Activated CD8-positive, alpha-beta memory T cell treated with anti-CD3 and anti-CD28 coated beads, Interleukin-2, amount 50 U/mL, for 24 hours (primary cell): Measurements from ENCODE around the gene RORB.

Experiments
- DNase-seq: peaks from one replicate; pipeline ENCODE4 v3.0.0-alpha.2; 2020; ENCODE audit errors: extremely low read depth

Gene RORB

DNA sequence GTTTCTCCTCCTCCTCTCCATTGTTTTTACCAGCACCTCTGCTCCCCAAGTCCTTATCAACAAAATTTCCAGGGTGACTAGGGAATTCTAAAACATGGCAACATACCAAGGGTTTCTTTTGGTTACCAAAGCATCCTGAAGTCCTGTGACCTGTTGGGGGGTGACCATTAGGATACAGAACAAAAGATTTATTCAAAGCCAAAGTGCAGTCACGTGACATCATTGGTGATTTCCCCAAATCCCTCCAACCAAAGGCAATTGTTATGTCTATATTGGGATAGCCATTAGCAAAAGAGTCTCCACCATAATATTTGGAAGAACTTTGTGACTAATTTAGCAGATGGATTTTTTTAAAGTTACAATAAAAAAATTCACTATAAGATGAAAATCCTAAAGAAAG is 222.2 kb downstream of the RORB start:
- no peak for DNase-seq

DNA sequence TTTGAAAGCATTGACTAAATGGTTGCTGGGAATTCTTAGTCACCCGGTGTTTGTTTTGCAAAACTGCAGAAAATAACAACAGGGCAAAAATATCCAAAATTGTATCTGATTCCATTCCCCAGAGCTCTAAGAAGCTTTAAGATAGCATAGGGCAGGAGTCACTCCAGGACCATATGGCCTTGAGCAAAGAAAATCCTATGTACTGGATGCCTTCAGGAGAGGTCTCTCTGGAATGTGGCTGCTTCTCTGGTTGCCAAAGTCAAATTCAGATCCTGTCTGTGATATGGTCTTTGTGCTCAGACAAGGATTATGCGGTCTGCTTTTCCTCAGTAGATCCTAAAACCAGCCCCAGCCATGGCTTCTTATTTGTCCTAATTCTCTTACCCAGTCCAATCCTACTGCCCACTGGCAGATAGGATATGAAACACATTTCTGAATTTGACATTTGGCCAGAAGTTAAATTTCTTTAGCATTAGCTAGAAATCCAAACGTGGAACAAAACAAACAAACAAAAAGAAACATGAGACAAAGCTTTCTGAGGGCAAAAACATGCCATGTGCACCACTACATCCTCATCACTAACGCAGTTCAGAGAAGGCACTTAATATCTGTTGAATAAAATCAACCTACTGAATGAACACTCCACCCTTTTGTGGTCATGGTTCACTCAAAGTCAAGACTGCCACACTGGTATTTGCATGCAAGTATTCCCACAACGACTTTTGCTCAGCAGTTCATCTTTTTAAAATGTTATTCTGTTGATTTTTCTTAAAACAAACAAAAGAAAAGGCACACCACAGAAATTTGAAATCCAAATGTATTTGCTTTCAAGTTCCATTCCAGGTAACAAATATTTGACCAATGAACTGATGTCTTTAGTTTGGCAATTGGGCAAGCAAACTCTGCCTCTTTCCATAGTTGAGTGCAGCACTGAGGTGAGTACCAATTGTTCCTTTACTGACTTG is 224.8 kb downstream of the RORB start:
- no peak for DNase-seq

DNA sequence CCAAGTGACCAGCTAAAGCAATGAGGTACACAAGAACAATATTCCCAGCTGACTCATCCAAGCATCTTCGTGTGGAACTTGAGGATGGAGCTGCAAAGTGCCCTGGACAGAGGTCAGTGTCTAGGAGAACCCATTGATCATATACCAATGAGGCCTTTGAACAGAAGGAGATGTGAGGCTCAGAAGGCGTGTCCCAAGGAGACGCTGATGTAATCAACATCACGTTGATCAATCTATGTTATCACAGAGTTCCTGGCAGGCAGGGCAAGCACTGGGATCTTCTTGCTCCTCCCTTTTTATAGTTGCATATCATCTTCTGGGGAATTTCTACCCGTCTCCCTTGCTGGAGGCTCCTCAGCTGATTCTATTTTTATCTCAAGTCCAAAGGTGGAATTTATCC is 227.2 kb downstream of the RORB start:
- DNase-seq = no peak

DNA sequence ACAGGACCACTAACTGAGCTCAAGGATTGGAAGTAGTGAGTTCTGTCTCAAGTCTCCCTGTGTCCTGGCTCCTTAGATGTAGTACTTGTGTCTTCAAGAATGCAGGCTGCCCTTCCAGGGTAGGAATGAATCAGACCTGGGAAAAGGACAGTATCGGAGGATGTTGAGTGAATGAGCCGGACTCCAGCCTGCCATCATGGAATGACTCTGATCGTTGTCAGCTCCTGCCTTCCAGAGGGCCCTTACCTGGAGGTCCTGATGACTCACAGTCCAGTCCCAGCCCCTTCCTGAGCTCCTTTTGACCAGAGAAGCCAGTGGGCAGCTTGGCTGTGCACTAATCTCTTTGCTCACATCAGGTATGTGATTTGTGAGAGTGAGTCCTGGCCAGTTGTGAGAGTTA is 229.4 kb downstream of the RORB start:
- no peak for DNase-seq

DNA sequence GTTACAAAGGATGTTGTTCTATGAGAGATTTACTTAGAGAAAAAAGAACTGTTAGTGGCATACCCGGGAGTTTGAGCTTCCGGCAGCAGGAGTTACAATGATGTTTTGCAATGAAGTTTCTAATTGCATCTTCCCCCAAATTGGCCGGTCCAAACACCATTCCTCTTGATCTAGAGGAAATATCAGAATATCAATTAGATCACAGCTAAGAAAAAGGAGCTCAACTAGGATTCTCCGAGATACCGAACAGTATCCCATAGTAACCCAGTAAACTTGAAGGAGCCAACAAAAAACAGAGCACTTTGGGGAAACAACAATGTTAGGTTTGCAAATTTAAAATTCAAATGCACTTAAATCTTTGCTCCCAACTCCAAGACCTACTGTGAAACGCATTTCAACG is 231.0 kb downstream of the RORB start:
- no peak for DNase-seq

DNA sequence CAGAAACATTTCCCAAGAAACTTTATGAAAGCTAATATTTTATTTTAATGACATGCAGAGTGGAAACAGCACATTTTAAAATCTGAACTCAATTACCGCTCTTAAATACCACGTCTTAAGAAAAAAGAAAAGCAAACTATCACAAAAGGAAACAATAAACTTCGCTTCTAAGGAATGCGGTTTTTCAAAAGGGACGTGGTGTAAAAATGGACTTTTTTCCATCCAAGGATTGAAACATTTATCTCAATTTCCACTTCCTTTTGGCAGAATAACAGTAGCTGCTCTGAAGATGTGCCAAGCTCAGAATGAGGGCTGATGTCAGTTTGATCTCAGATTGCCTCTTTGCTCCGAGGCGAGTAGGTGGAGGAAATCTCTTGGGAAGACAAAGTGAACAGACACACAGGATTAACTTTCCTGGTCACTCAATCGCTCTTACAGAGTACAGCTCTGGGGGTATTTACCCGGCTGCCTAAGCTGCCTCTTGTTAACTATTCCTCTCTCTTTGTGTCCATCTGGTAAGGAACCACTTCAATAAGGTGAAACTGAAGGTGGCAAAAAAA is 232.1 kb downstream of the RORB start:
- DNase-seq = no peak

DNA sequence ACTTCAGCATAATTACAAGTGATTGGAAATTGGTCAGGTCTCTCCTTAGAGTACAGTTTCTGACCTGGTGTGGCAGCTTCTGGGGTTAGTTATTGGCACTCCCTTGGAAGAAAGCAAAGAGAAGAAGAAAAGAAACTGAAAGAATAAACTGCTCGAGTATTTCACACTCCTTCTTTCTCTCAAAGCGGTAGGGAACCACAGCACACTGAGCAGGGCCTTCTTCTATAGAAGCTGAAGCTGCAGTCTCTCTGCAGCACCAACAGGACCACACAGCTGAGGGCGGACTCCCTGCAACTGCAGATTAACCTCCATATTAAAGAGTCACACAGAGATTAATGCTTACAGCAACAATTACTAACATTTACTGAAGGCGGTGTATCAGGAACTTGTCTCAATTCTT is 238.6 kb downstream of the RORB start:
- DNase-seq = no peak

DNA sequence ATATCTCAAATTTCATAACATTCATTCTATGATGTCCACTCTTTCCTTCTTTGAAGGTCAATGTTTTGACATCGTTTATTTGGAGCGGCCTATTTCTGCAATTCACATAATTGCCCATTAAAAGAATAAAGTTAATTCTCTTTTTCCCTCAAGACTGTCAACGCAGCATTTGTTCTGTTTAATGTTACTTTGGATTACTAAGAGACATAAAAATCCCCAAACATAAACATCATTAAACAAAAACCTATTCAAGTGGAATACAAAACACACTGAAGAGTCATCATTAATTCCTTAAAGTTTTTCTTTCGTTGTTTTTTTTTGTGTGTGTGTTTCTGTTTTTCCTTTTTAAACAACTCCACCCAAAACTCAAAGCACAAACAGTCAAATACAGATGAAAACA is 239.5 kb downstream of the RORB start:
- no peak for DNase-seq

DNA sequence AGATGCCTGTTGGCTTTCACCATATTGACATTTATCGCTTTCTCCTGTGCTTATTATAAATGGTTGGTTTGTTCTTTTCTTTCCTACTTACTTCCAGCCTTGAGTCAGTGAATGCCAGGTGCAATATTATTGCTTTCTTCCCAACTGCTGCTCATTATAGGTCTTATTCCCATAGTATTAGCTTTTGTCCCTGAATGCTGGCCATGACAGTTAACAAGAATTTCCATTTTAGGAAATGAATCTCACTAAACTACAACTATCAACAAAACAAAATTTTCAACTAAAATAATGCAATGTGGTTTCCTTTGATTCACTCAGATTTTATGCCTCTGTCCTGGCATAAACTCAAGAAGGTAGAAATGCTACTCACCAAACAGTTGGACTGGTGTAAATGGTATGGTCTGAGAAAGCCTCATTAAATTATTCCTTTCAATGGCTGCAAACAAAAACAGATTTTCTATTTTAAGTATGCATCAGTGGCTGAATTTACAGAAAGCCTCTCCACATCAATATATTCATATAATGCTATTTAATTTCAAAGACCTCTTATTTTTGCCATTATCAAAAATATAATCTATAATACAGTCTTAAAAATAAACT is 245.2 kb downstream of the RORB start:
- DNase-seq = no peak
